HG03139 (cell line): ENCODE results near the gene RPS6KA4.

Experiments used
- ATAC-seq: cut with Tn5 transposase; IDR thresholded peaks from one replicate; pipeline ENCODE4 v1.9.1; 2021; ENCODE audit not compliant: unreplicated experiment

Gene RPS6KA4

GRCh38 chr11:64384981-64385944 lies 26.3 kb downstream of the RPS6KA4 start:
- ATAC-seq: no peak

- ATAC-seq: no peak
Observed at GRCh38 chr11:64385945-64386704, 27.2 kb downstream of the RPS6KA4 start.

GRCh38 chr11:64387916-64388315 lies 29.0 kb downstream of the RPS6KA4 start:
- ATAC-seq: no peak

GRCh38 chr11:64388894-64389293 lies 29.9 kb downstream of the RPS6KA4 start:
- ATAC-seq: no peak

- no peak for ATAC-seq
Observed at GRCh38 chr11:64389851-64390250, 30.9 kb downstream of the RPS6KA4 start.

- ATAC-seq: no peak
Observed at GRCh38 chr11:64390558-64390957, 31.6 kb downstream of the RPS6KA4 start.

- ATAC-seq: no peak
Observed at GRCh38 chr11:64391839-64392238, 32.9 kb downstream of the RPS6KA4 start.

- no peak for ATAC-seq
Observed at GRCh38 chr11:64395545-64396078, 36.6 kb downstream of the RPS6KA4 start.

GRCh38 chr11:64396079-64396591 lies 37.2 kb downstream of the RPS6KA4 start:
- ATAC-seq: no peak

- ATAC-seq: no peak
Observed at GRCh38 chr11:64400102-64400501, 41.1 kb downstream of the RPS6KA4 start.

GRCh38 chr11:64400667-64401066 lies 41.7 kb downstream of the RPS6KA4 start:
- no peak for ATAC-seq

- ATAC-seq: no peak
Observed at GRCh38 chr11:64401775-64402174, 42.8 kb downstream of the RPS6KA4 start.

- no peak for ATAC-seq
Observed at GRCh38 chr11:64403106-64403505, 44.1 kb downstream of the RPS6KA4 start.

GRCh38 chr11:64406221-64406946 lies 47.4 kb downstream of the RPS6KA4 start:
- no peak for ATAC-seq

GRCh38 chr11:64407221-64407620 lies 48.3 kb downstream of the RPS6KA4 start:
- no peak for ATAC-seq

- ATAC-seq: no peak
Observed at GRCh38 chr11:64407630-64408029, 48.7 kb downstream of the RPS6KA4 start.

- ATAC-seq: no peak
Observed at GRCh38 chr11:64409278-64409677, 50.3 kb downstream of the RPS6KA4 start.

GRCh38 chr11:64409707-64410403 lies 50.9 kb downstream of the RPS6KA4 start:
- ATAC-seq: no peak

- no peak for ATAC-seq
Observed at GRCh38 chr11:64410404-64410734, 51.4 kb downstream of the RPS6KA4 start.

- ATAC-seq: no peak
Observed at GRCh38 chr11:64413417-64413816, 54.5 kb downstream of the RPS6KA4 start.
